KOPT-K1 (cell line): ENCODE results near the gene MOK.

Experiments used
- H3K27ac ChIP-seq: fragments of 200-600 bp; sonication (generic); 2 replicates; pipeline ENCODE4 v1.5.1; 2016; ENCODE audit warnings: antibody characterized with exemption, mild to moderate bottlenecking, low read depth, low read length; ENCODE audit not compliant: poor library complexity, severe bottlenecking
- H3K36me3 ChIP-seq: fragments of 200-600 bp; sonication (generic); 2 replicates; pipeline ENCODE4 v1.5.1; 2017; ENCODE audit warnings: antibody characterized with exemption, mild to moderate bottlenecking, low read length, moderate library complexity; ENCODE audit not compliant: insufficient read depth
- H3K9me3 ChIP-seq: fragments of 200-600 bp; sonication (generic); 2 replicates; pipeline ENCODE4 v1.5.1; 2017; ENCODE audit warnings: antibody characterized with exemption, low read length, mild to moderate bottlenecking; ENCODE audit not compliant: insufficient read depth, poor library complexity, severe bottlenecking

The MOK gene

DNA sequence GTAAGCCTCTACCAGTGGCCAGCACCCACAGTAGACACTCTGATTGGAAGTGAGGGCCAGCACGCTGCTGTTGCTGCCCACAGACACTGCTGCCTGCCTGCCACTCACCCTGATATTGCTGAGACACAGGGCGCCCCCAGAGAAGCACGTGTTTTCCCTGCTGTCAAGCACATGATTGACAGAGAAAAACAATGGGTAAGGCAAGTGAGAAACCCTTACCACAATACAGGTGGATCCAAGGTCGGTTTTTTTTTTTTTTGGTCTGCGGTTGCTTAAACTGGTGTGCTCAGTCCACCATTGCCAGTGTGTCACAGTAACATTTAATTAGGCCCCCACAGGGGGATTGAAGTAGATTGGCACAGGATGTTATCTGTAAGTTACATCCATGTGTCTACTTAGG, 99.4 kb downstream of the MOK start:
- no peaks in the 10 kb centered on the region for H3K9me3 ChIP-seq
- no peak overlapping the region for H3K27ac ChIP-seq
- peaks cover 33% of the 10 kb centered on the region for H3K36me3 ChIP-seq

DNA sequence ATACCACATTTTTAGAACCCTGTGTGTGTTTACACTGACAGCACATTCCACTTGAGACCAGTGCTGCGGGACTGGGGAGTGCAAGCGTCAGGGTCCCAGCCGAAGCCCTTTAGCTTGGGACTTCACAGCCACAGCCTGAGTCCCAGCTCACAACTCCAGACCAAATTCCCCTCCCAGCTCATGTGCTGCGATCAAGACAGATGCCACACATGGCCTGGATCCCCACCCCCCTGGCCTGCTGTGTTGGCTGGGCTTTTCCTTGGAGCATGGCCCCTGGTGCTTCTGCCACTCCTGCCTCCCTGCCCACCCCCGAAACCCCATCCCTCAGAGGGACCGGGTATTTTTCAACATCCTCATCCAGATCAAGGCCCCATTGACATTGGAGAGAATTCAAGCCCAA, 101.6 kb downstream of the MOK start:
- H3K9me3 ChIP-seq: no peaks in the 10 kb centered on the region
- no peak overlapping the region for H3K27ac ChIP-seq
- peaks cover 28% of the 10 kb centered on the region for H3K36me3 ChIP-seq

DNA sequence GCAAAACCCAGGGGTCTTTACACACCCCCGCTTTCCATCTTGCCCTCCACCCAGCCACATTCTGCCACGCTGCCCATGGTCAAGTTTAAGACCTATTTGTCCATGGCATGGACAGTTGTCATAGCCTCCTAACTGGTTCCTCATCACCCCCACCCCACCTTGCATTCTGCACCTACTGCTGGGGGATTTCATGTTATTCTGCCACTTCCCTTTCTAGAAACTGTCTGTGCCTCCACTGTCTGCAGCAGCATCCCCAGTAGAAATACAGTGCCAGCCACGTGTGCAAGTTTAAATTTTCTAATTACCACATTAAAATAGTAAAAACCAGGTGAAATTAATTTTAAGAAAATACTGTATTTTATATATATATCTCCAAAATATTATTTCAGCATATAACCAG, 102.0 kb downstream of the MOK start:
- Histone ChIP-seq H3K9me3 (no peaks in the 10 kb centered on the region), H3K27ac (no peak overlapping the region), H3K36me3 (peaks cover 27% of the 10 kb centered on the region)

DNA sequence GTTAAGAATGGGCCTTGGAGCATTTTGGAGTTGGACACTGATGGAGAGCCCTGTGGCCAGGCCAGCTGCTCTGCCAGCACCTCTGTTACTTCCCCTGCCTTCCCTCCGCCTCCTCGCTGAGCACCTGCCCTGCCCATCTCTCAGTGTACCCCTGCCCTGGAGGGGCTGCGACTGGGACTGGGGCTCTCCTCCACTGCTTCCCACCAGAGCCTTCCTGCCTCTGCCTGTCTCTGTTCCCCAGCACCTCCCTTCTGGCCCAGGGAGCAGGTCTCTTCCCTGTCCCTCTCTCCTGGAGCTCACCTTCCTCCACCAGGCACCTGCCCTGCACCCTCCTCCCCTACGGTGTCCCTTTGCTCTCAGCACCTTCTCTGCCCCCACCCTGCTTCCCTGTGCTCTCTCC, 103.2 kb downstream of the MOK start:
- Histone ChIP-seq H3K27ac (no peak overlapping the region), H3K36me3 (peaks cover 25% of the 10 kb centered on the region)

DNA sequence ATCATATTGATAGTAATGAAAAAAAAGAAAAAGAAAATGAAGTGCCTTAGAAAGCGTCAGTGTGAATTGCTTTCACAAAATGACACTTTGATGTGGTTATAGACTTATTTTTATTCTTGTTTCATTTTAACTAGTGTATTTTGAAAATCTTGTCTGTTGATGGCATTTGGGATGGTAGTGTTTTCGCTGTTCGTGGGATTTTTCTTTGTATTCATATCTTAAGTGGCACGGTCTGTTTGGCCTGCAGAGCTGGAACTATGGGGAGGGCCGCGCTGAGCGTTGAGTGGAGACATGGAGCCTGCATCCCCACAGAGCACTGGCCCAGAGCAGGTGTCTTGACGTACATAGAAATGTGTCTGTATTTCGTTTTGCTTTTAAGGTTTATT, 103.6 kb downstream of the MOK start:
- Histone ChIP-seq H3K9me3 (no peaks in the 10 kb centered on the region), H3K27ac (no peak overlapping the region), H3K36me3 (peaks cover 30% of the 10 kb centered on the region)

More for the DNA sequence above, 103.2 kb downstream of the MOK start:
- no peaks in the 10 kb centered on the region for H3K9me3 ChIP-seq

DNA sequence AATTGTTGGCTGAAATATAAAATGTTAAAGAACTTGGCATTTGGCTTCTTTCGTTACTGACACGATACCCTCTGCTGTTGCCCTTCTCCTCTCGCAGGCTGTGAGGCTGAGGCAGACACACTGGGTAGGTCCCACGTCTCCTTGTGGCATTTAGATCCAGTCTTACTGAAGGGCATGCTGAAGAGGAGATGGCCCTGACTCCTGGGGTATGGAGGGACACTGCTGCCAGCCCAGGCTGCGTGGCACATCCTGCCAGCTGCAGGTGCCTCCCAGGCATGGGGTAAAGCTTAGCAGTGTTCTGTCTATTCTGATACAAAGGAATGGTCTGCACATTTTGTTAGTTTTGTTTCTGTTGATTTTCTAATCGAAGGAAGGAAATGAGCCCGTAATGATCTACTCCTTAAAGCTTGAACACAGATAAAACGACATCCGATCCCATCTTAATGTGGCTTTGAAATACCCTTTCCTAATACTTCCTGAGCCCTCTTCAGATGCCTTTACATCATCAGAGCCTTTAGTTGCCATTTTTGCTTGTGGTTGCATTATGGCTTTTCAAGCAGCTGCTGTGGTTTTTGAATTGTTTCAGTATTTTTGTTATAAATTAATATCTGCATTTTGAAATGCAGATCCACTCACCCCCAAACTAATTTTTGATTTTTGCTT, 104.1 kb downstream of the MOK start:
- no peak overlapping the region for H3K27ac ChIP-seq
- H3K36me3 ChIP-seq: peaks cover 32% of the 10 kb centered on the region
- no peaks in the 10 kb centered on the region for H3K9me3 ChIP-seq

DNA sequence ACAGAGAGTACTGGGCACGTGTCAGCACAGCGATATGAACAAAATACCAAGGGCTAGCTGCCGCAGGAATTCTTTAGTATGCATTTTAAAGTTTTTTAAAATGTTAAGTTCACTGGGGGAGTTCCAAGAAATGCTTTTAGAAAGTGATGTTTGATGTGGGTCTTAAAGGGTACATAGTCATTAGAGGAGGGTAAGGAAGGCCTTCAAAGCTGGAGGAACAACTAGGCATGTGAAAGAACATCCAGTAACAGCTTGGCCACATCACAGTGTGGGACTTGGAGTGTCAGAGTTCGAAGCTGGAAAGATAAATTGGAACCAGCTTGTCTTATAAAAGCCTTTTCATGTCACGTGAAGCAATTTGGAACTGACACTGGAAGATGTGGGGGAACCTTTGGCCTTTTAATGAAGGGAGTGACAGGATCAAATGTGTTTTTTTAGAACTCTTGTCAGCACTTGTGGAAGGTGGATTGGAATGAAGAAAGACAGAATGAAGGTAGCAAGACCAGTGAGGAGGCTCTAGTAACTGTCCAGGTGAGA, 107.6 kb downstream of the MOK start:
- Histone ChIP-seq H3K9me3 (no peaks in the 10 kb centered on the region), H3K27ac (no peak overlapping the region), H3K36me3 (peaks cover 34% of the 10 kb centered on the region)

DNA sequence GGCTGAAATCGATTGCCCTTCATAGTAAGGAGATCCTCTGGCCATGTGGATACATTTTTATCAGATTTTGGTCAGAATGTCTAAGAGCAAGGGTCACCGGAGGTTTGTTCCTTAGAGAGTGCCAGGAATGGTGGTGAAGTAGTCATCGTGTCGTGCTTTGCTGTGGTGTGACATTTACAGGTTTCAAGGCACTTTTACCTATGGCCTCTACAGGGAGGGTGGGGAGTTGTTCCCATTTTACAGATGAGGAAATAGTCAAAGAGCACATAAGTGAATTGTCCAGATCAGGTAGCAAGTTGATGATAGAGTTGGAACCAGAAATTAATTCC, 108.1 kb downstream of the MOK start:
- Histone ChIP-seq H3K27ac (no peak overlapping the region), H3K36me3 (peaks cover 34% of the 10 kb centered on the region), H3K9me3 (no peaks in the 10 kb centered on the region)

DNA sequence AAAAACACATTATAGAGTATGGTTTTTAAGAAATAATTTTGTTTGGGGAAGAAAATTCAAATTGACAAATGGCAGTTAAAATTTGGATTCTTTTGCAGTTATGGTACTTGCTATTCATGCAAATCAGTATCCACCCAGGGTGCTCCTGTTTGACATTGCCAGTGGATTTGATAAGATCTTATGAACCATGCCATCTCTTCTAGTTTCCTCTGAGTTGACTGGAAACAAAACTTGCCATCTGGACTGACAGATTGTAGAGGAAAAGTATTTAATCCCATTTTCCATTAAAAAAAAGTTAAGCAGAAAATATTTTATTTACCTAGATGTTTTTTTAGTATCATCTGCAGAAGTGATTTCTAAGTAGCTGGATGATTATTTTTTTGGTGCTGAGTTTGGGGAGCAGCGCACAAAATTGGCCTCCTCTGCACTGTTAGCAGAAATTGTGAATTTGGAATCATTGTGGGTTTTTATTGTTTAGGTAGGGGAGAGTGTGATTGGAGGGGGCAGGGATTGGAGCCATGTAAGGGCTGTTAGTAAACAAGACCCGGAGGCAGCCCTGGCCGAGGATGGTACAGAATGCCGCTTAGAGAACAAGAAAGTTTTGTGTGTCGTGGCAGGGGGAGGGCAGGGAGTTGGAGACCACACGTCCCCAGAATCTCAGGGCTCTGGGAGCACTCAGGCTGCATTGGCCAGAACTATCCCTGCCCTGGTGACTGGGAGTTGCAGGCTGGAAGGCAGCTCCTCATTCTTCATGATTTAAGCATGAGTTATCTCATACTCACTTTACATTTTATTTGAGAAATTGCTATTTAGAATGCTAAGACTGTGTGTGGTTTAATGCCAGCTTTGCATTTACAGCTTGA, 108.7 kb downstream of the MOK start:
- no peak overlapping the region for H3K27ac ChIP-seq
- peaks cover 34% of the 10 kb centered on the region for H3K36me3 ChIP-seq
- H3K9me3 ChIP-seq: no peaks in the 10 kb centered on the region

DNA sequence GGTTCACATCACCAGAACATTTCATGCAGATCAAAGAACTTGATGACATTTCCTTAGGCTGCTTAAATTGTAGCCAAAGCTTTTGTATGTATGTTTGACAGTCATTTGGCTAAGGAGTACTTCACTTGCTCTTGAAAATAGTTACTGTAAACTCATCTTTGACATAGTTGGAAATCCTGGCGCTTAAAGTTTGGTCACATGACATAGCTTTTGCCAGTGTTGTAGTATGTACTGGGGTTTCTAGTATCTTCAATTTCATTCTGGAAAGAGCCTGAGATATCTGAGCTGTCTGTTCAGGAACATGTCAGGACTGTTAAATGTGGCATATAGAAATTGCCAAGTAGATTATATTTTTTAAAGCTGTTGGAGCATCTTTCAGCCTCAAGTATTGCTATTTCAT, 109.5 kb downstream of the MOK start:
- Histone ChIP-seq H3K27ac (no peak overlapping the region), H3K9me3 (no peaks in the 10 kb centered on the region), H3K36me3 (peaks cover 34% of the 10 kb centered on the region)

DNA sequence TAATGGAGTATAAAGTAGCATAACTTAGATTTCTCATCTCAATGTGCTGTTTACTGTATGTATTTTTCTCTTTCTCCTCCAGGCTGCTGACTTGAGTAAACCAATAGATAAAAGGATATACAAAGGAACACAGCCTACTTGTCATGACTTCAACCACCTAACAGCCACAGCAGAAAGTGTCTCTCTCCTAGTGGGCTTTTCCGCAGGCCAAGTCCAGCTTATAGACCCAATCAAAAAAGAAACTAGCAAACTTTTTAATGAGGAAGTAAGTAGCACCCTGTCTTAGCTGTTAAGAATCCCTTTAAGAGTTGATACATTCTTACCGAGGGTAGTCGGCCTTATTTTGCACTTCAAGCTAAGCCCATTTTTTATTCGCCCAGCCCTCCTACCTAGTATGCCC, 110.1 kb downstream of the MOK start:
- Histone ChIP-seq H3K9me3 (no peaks in the 10 kb centered on the region), H3K36me3 (peaks cover 34% of the 10 kb centered on the region), H3K27ac (no peak overlapping the region)

DNA sequence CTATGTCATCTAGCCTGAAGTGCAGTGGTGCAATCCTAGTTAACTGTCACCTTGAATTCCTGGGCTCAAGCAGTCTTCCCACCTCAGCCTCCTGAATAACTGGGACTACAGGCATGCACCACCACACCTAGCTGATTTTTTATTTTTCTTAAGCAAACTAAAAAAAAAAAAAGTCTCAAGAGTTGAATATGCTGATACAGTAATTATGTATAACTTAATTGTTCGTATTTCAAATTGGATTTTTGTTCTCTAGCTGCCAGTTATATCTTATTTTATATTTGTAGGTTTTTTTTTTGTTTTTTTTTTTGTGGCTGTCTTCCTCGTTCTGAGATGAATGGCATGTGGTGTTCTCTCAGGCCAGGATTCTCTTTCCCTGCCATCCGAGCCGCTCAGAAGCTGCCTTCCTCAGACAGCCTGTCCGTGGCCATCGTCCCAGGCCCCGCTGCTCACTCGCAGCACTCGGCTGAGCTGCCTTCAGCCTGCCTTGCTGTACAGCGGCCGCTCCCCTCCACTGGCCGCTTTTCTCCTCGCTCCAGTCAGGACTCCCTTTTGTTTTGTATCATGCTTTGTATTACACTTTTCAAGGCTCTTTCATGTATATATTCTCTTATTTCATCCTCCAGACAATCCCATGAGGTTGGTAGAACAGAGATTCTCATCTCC, 112.0 kb downstream of the MOK start:
- H3K9me3 ChIP-seq: no peaks in the 10 kb centered on the region
- peaks cover 19% of the 10 kb centered on the region for H3K36me3 ChIP-seq
- no peak overlapping the region for H3K27ac ChIP-seq

DNA sequence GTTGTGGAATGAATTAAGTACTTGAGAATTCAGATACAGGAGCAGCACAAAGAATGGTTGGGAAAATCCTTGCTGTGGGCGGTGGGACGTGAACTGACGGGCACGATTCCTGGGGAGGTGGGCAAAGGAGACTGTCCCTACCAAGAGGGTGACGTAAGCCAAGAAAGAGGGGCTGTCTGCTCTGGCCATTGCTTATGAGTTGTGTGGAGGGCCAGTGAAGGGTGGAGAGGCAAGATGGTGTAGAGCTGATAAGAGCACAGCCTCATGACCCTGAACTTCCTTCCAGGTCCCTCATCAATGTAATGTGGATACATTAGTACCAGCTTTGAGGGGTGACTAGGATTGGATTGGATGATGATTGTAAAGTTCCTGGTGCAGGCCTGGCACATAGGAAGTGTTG, 115.1 kb downstream of the MOK start:
- Histone ChIP-seq H3K9me3 (no peaks in the 10 kb centered on the region), H3K36me3 (peaks cover under 1% of the 10 kb centered on the region), H3K27ac (no peak overlapping the region)

DNA sequence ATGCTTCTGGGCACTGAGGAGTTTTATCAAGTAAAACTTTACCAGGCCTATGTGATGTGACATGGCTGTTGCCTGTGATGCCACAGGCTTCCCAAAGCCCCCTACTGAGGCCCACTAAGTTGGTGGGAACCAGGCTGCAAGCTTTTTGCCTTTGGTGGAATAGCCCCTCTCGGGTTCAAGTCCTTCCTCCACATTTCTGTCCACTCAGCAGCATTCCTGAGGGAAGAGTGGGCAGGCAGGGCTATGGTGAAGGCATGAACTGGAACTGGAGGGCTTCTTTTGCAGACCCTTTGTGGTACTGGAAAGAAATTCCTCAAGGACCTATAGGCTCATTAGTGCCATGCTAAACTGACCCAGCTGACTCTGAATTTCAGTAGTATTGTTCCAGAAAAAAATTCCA, 116.8 kb downstream of the MOK start:
- Histone ChIP-seq H3K9me3 (no peaks in the 10 kb centered on the region), H3K36me3 (no peaks in the 10 kb centered on the region), H3K27ac (no peak overlapping the region)

DNA sequence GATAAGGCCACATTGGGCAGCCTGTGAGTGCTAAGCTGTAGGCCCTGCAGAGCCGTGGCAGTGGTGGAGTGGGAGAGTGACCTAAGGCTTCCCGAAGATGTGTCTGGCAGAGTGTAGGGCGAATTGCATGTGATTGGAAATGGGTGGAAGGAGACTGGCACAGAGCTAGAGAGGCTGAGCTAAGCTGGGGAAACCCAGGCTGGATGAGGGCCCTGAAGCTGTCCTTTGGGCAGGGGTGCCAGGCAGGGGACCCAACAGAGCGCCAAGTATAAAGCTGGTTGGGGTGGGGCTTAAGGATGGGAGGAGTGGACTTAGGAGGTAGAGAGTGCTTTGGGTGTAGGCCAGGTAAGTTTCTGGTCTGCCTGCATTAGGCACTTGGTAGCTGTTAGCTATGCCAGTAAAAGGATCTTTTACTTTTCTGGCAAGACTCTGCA, 117.4 kb downstream of the MOK start:
- no peaks in the 10 kb centered on the region for H3K36me3 ChIP-seq
- H3K27ac ChIP-seq: no peak overlapping the region
- H3K9me3 ChIP-seq: no peaks in the 10 kb centered on the region
